NCI-H1436 treated with DMSO at 0.1 percent for 48 hours (cell line): ENCODE measurements around the gene ABHD12.

Source experiments
- DNase-seq: peaks from one replicate; lab custom pipeline; 2025; lab: John Stamatoyannopoulos, UW

ABHD12 gene

GRCh38 chr20:25289886-25290597 is 100.6 kb downstream of the ABHD12 start:
- no peak for DNase-seq

- DNase-seq: no peak
These were observed 102.1 kb downstream of the ABHD12 start for GRCh38 chr20:25288291-25289181.

GRCh38 chr20:25287631-25288290 is 102.9 kb downstream of the ABHD12 start:
- no peak for DNase-seq

GRCh38 chr20:25286917-25287316 is 103.7 kb downstream of the ABHD12 start:
- no peak for DNase-seq

- no peak for DNase-seq
These were observed 104.5 kb downstream of the ABHD12 start for GRCh38 chr20:25285856-25286798.

GRCh38 chr20:25285091-25285647 is 105.5 kb downstream of the ABHD12 start:
- no peak for DNase-seq

- no peak for DNase-seq
These were observed 106.5 kb downstream of the ABHD12 start for GRCh38 chr20:25284131-25284601.

GRCh38 chr20:25283221-25283951 is 107.2 kb downstream of the ABHD12 start:
- no peak for DNase-seq

- DNase-seq: no peak
These were observed 107.8 kb downstream of the ABHD12 start for GRCh38 chr20:25282796-25283195.

GRCh38 chr20:25282034-25282781 is 108.4 kb downstream of the ABHD12 start:
- DNase-seq: no peak

- DNase-seq: no peak
These were observed 109.1 kb downstream of the ABHD12 start for GRCh38 chr20:25281541-25281991.

- no peak for DNase-seq
These were observed 109.8 kb downstream of the ABHD12 start for GRCh38 chr20:25280574-25281535.

GRCh38 chr20:25280051-25280573 is 110.5 kb downstream of the ABHD12 start:
- DNase-seq: no peak

- DNase-seq: no peak
These were observed 111.2 kb downstream of the ABHD12 start for GRCh38 chr20:25279403-25279802.

GRCh38 chr20:25278636-25279361 is 111.8 kb downstream of the ABHD12 start:
- DNase-seq: no peak

- no peak for DNase-seq
These were observed 112.6 kb downstream of the ABHD12 start for GRCh38 chr20:25277941-25278521.
